Measurements from ENCODE around the gene KRTAP5-9. TPM values are rescaled to one million over a fixed set of nuclear protein-coding genes. Genes with fewer than 3 reads are reported as not detected.
"Not testable (repeated sequence)": the region's sequence is repeated elsewhere in the genome, so short reads cannot be mapped to it uniquely, and the experiment has no call there.

KRTAP5-9 gene
- total RNA-seq, 1 donor = not detected

GRCh38 chr11:71588822-71589545 lies 40.8 kb downstream of the KRTAP5-9 start:
- H3K79me2 ChIP-seq (ENCODE audit: insufficient read depth, low read length); H3K4me2 ChIP-seq (ENCODE audit: insufficient read depth, low read length); H2AFZ ChIP-seq (ENCODE audit: low read length); H3K27ac ChIP-seq (ENCODE audit: low read depth, low read length); H3K36me3 ChIP-seq (ENCODE audit: insufficient read depth, low read length); H4K20me1 ChIP-seq (ENCODE audit: insufficient read depth, low read length); DNase-seq (ENCODE audit: insufficient read length, low spot score, missing footprints); H3K9me3 ChIP-seq (ENCODE audit: low read depth, low read length); H3K27me3 ChIP-seq (ENCODE audit: insufficient read depth, low read length); H3K4me3 ChIP-seq (ENCODE audit: insufficient read depth, low read length); H3K4me1 ChIP-seq (ENCODE audit: insufficient read depth, low read length): not testable (repeated sequence)

- H3K9me3 ChIP-seq (ENCODE audit: low read depth, low read length); H2AFZ ChIP-seq (ENCODE audit: low read length); H3K27ac ChIP-seq (ENCODE audit: low read depth, low read length); H3K27me3 ChIP-seq (ENCODE audit: insufficient read depth, low read length); H3K4me1 ChIP-seq (ENCODE audit: insufficient read depth, low read length); H3K36me3 ChIP-seq (ENCODE audit: insufficient read depth, low read length); H4K20me1 ChIP-seq (ENCODE audit: insufficient read depth, low read length); H3K79me2 ChIP-seq (ENCODE audit: insufficient read depth, low read length); DNase-seq (ENCODE audit: insufficient read length, low spot score, missing footprints); H3K4me3 ChIP-seq (ENCODE audit: insufficient read depth, low read length); H3K4me2 ChIP-seq (ENCODE audit: insufficient read depth, low read length): not testable (repeated sequence)
Measured at GRCh38 chr11:71589546-71589920, 41.3 kb downstream of the KRTAP5-9 start.

Small RNAs within 50 kb of the gene (small RNA-seq; reads per million reads assigned to genes)
- gene AP000867.1 (not detected), gene KRTAP5-14P (not detected)

Other genes starting within 250 kb of the KRTAP5-9 start
- 58.3 and 60.4 TPM in 2 replicates for gene DHCR7, start 100.0 kb upstream of the KRTAP5-9 start, total RNA-seq
- gene NADSYN1, start 95.2 kb upstream of the KRTAP5-9 start, total RNA-seq = 69.5 and 81.1 TPM in 2 replicates
- gene KRTAP5-7, start 21.2 kb upstream of the KRTAP5-9 start, total RNA-seq = 0.36 and 0.59 TPM in 2 replicates
- gene KRTAP5-8, start 10.4 kb upstream of the KRTAP5-9 start, total RNA-seq = 0.36 TPM in 1 of 2 replicates, not detected in the other
- gene KRTAP5-10, start 17.1 kb downstream of the KRTAP5-9 start, total RNA-seq = 0.36 TPM in 1 of 2 replicates, not detected in the other
- not detected in 2 replicates for gene KRTAP5-11, start 34.5 kb downstream of the KRTAP5-9 start, total RNA-seq

All from osteoblast (primary cell).